Vagina (tissue), 2 donors: Measurements from ENCODE around the gene TMEFF1.

Experiments used
- CTCF ChIP-seq, 3 experiments: fragments of 450-650 bp in 2 of 3; fragments of 200-600 bp in 1 of 3; sonication (generic) in 1 of 3; IDR thresholded peaks; one replicate each; pipeline ENCODE4 v1.5.1; 2017 to 2019; ENCODE audit warnings: antibody characterized with exemption in 3 of 3, mild to moderate bottlenecking in 2 of 3, moderate library complexity in 2 of 3
- POLR2A ChIP-seq, 2 donors: fragments of 450-650 bp; IDR thresholded peaks; one replicate each; pipeline ENCODE4 v1.6.1; 2017; ENCODE audit warnings: antibody characterized with exemption in 2 of 2, mild to moderate bottlenecking in 2 of 2, moderate library complexity in 2 of 2

GRCh38 chr9:100443781-100444768 lies 28.9 kb upstream of the TMEFF1 start:
- no peak for TF ChIP-seq CTCF (IDR thresholded peaks at IDR 0.05)
- TF ChIP-seq POLR2A (IDR thresholded peaks at IDR 0.05), result no peak
